Glutamatergic neuron (in vitro differentiated cells): ENCODE results near the gene ATL3. TPM values are rescaled to one million over a fixed set of nuclear protein-coding genes. Genes with fewer than 3 reads are reported as not detected.
"Not testable (repeated sequence)": the region's sequence is repeated elsewhere in the genome, so short reads cannot be mapped to it uniquely, and the experiment has no call there.

Experiments
- DNase-seq: peaks from one replicate; pipeline ENCODE4 v3.0.0; 2022
- H3K27ac Mint-ChIP-seq: one replicate; pipeline ENCODE4 v1.8.0; 2020; ENCODE audit warnings: mild to moderate bottlenecking, mixed read lengths, inconsistent platforms; ENCODE audit not compliant: unreplicated experiment
- H3K27me3 Mint-ChIP-seq: one replicate; pipeline ENCODE4 v1.8.0; 2020; ENCODE audit warnings: mild to moderate bottlenecking, moderate library complexity, mixed read lengths, inconsistent platforms; ENCODE audit not compliant: unreplicated experiment
- H3K36me3 Mint-ChIP-seq: one replicate; pipeline ENCODE4 v1.8.0; 2020; ENCODE audit warnings: mild to moderate bottlenecking, mixed read lengths, inconsistent platforms; ENCODE audit not compliant: unreplicated experiment
- H3K4me1 Mint-ChIP-seq: one replicate; pipeline ENCODE4 v1.8.0; 2020; ENCODE audit warnings: mild to moderate bottlenecking, low read depth, mixed read lengths, inconsistent platforms; ENCODE audit not compliant: unreplicated experiment
- H3K4me3 Mint-ChIP-seq: one replicate; pipeline ENCODE4 v1.8.0; 2020; ENCODE audit warnings: mild to moderate bottlenecking, mixed read lengths, inconsistent platforms; ENCODE audit not compliant: unreplicated experiment
- H3K9me3 Mint-ChIP-seq: one replicate; pipeline ENCODE4 v1.8.0; 2020; ENCODE audit warnings: mild to moderate bottlenecking, moderate library complexity, mixed read lengths, inconsistent platforms; ENCODE audit not compliant: unreplicated experiment
- CTCF ChIP-seq: fragments of 200-600 bp; sonication (generic); IDR thresholded peaks from one replicate; pipeline ENCODE4 v1.5.0; 2021; ENCODE audit not compliant: partially characterized antibody, unreplicated experiment
- total RNA-seq: library from RNA; stranded (reverse); fragmentation: NEBNext Ultra II Directional; extraction: Animal tissue kit (Norgen Biotek cat#: 25700); gene quantifications from one replicate; pipeline ENCODE4 v1.2.1, GENCODE V29; 2021; ENCODE audit not compliant: unreplicated experiment

The ATL3 gene
- total RNA-seq, 1 donor from 2014 or later, result 9.4 TPM

GRCh38 chr11:63686926-63687325, 15.8 kb upstream of the ATL3 start:
- H3K27me3 Mint-ChIP-seq, result peaks cover 14% of the 10 kb centered on the region
- H3K27ac Mint-ChIP-seq, result no peak overlapping the region
- peaks cover 22% of the 10 kb centered on the region for H3K4me1 Mint-ChIP-seq
- TF ChIP-seq CTCF, result no peak
- H3K36me3 Mint-ChIP-seq, result no peaks in the 10 kb centered on the region
- peaks cover 8% of the 10 kb centered on the region for H3K9me3 Mint-ChIP-seq
- H3K4me3 Mint-ChIP-seq, result peak overlapping the region; percentile 6
- DNase-seq, result no peak

- H3K27ac Mint-ChIP-seq, DNase-seq, H3K36me3 Mint-ChIP-seq, H3K4me3 Mint-ChIP-seq: not testable (repeated sequence)
- Mint-ChIP-seq H3K4me1 (peaks cover 23% of the 10 kb centered on the region), H3K9me3 (peaks cover 10% of the 10 kb centered on the region), H3K27me3 (peaks cover 15% of the 10 kb centered on the region)
These were observed 14.1 kb upstream of the ATL3 start for GRCh38 chr11:63685158-63685721.

GRCh38 chr11:63683133-63683991, 12.2 kb upstream of the ATL3 start:
- DNase-seq, result no peak
- H3K9me3 Mint-ChIP-seq, result peaks cover 8% of the 10 kb centered on the region
- peak overlapping the region; percentile 98 for H3K4me3 Mint-ChIP-seq
- H3K36me3 Mint-ChIP-seq, result no peaks in the 10 kb centered on the region
- peaks cover 17% of the 10 kb centered on the region for H3K4me1 Mint-ChIP-seq
- no peak for TF ChIP-seq CTCF
- peak overlapping the region; percentile 98 for H3K27ac Mint-ChIP-seq
- peaks cover 15% of the 10 kb centered on the region for H3K27me3 Mint-ChIP-seq

- Mint-ChIP-seq H3K27me3 (peaks cover 15% of the 10 kb centered on the region), H3K27ac (peak overlapping the region; percentile 98), H3K4me1 (peaks cover 12% of the 10 kb centered on the region), H3K4me3 (peak overlapping the region; percentile 98), H3K9me3 (peaks cover 8% of the 10 kb centered on the region), H3K36me3 (no peaks in the 10 kb centered on the region)
- no peak for TF ChIP-seq CTCF
- peak; percentile 53 for DNase-seq
These were observed 11.2 kb upstream of the ATL3 start for GRCh38 chr11:63682066-63683021.

GRCh38 chr11:63681321-63682065, 10.3 kb upstream of the ATL3 start, which contains the start of gene RTN3:
Gene RTN3, plus strand, starts transcription at chr11:63681500. Its CDS starts 137 bp downstream, at chr11:63681637.
- peaks cover 8% of the 10 kb centered on the region for H3K9me3 Mint-ChIP-seq
- no peaks in the 10 kb centered on the region for H3K36me3 Mint-ChIP-seq
- H3K4me3 Mint-ChIP-seq, result peak within 1 kb of the TSS; percentile 98
- peaks cover 8% of the 10 kb centered on the region for H3K4me1 Mint-ChIP-seq
- TF ChIP-seq CTCF, result no peak
- peaks cover 13% of the 10 kb centered on the region for H3K27me3 Mint-ChIP-seq
- H3K27ac Mint-ChIP-seq, result peak within 1 kb of the TSS; percentile 98
- peak; percentile 98 for DNase-seq
